Left renal pelvis (tissue), 4 donors: ENCODE measurements around the gene AP1S2. TPM values are rescaled to one million over a fixed set of nuclear protein-coding genes. Genes with fewer than 3 reads are reported as not detected.
"Not testable (repeated sequence)": the region's sequence is repeated elsewhere in the genome, so short reads cannot be mapped to it uniquely, and the experiment has no call there.

Source experiments
- DNase-seq, 4 donors: peaks; one replicate each; pipeline ENCODE4 v3.0.0-alpha.2; 2013; ENCODE audit warnings: low read depth in 4 of 4, low spot score in 3 of 4
- polyA plus RNA-seq, 4 donors: library from polyadenylated mRNA; unstranded; fragments of 120-200 nt; gene quantifications; one replicate each; pipeline ENCODE4 v1.2.1, GENCODE V29; 2013; ENCODE audit not compliant: insufficient read length in 4 of 4

The AP1S2 gene
- polyA plus RNA-seq, 4 donors, result 38.3 to 72.8 (median 51.4) TPM

DNA sequence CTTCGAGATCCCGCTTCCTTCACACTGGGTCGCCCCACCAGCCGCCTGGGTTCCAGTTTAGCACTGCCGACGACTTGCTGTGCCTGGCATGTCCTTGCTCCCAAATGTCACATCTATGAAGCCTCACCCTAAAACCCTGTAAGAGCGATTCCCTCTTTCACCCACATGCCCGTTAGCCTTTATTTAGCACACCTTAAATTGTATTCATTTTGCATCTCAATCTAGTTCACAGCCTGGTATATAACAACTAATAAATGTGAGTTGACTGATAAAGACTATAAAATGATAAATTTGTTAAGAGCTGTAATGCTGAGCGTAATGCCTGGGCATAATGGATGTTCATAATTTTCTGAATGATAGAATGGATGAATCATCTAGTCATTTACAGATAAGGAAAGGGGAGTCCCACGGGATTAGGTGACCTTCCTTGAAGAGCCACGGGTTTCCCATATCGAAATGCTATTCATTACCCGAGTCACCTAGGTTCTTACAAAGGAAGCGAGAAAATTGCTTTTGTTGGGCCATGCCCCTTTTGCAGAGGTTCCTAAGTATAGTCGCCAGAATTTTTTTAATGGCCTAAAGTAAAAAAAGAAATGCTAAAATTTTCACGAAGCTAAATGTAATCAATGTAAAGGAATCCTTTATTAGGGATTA, 1.1 kb upstream of the AP1S2 start:
- no peak for DNase-seq

DNA sequence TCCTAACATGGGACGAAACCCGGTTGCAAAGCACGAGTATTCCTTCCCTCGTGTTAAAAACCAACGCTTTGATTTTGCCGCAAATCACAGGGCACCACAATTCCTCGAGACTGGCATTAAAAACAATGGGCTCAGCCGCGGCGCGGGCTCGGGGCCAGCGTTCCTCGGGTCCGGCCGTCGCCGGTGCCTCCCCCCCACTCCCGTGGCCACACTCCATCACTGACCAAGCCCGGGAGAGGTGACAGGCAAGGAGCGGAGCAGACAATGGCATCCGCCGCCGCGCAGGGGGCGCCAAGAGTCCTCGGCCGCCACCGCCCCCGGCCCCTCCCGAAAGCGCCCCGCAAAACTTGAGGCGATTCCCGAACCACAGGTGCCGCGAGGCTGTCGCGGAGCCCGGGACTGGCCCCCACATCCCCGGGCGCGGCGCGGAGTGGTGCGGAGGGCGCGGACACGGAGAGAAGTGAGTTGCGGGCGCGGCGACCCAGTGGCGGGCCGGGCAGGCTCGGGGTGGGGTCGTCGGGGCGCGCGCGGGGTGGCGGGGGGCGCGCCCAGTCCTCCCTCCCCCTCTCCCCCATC, 445 bp downstream of the AP1S2 start:
- no peak for DNase-seq

DNA sequence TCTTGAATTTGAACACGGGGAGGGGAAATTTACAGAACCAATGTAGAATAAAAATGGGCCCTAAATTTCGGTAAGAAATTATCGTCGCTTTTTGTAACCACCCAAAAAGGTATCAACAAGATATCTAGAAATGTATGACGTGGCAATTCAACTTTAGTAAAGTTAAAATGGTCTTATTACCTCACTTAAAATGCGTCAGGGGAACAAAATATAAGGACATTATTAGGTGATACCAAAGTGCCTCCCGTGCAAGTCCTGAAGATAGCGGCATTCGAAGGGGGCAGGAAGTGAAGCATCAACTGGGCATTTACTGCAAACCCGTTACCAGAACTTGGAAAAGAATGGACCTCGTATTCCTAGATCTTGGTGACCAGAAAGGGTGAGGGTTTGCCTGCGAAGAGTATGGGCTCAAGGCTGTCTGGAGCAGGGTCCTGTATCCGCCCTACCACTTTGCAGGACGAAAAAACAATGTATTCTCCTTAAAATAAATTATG, 980 bp downstream of the AP1S2 start:
- no peak for DNase-seq

DNA sequence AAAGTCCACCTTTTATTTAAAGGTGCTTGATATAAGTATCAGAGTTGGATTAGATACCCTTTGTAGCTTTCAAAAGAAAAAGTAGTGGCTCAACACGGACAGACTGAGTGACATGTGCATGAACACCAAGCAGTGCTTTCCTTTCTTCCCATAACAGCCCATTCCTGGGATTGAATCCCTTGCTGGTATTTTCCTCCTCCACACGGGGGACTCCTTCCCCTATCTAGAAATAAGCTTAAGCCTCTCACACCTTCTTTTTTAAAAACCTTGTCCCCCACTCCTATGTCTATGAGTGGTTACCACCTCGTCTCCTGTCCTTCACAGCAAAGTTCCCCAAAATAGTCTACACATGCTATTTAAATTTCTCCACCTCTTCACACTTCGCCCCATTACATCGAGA, 5.1 kb downstream of the AP1S2 start:
- no peak for DNase-seq

DNA sequence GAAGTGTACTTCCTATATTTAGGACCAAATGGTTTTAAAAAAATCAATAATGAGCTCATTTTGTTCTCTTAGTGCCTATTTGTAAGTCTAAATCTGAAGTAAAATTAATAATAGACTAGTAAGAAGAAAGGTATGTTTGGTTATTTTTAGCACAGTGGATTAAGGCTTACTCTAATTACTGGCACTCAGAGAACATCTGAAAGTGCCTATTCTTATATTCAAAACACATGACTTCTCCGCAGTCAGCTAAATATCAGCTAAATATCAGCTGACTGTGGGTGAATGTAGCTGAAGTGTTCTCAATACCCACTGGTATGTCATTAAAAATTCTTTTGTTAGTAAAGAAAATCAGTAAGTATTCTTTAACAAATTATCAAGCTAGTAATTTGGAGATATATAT, 6.0 kb downstream of the AP1S2 start:
- DNase-seq, result no peak

DNA sequence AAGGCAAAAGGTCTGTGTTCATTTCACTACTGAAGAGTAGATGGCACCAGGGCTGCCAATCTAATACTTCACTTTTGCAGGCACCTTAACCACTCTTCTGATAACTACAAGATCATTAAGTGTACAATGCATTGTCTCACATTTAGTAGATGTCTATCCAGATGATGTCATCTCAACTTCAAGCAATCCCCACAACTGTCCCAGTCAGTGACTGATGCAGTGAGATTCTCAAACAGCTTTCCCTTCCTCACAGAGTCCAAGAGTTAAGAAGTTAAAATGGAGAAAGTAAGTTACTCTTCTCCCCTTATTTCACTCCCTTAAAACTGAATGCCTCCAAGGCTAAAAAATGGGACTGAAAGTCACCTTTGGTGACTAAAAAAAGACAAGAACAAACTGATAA, 10.7 kb downstream of the AP1S2 start:
- DNase-seq, result no peak

DNA sequence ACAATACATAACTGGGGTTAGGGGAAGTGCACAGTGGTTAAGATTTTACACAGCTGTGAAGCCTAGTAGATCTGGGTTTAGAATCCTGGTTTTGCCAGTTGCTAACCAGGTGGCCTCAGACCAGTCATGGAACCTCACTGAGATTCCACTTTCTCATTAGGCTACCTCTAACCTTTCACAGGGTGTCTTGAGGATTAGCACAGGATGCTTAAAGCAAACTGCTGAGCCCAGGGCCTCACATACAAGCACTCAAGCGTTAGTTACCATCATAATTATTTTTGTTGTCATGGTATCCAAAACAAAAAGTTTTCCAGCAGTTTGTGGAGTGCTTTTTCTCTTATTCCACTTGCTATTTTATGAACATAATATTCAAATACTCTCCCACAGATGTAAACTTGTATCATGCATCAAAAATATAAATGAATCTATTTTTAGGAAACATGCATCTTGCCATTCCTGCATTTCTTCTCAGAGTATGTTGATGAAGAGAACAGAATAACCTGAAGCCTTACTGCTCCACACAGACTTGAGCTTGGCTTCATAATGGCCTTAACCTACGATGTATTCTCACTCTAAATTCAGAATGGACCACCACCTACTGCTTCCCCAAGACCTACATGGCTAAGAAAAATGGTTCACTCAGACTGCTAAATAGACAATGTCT, 12.6 kb downstream of the AP1S2 start:
- DNase-seq, result no peak

DNA sequence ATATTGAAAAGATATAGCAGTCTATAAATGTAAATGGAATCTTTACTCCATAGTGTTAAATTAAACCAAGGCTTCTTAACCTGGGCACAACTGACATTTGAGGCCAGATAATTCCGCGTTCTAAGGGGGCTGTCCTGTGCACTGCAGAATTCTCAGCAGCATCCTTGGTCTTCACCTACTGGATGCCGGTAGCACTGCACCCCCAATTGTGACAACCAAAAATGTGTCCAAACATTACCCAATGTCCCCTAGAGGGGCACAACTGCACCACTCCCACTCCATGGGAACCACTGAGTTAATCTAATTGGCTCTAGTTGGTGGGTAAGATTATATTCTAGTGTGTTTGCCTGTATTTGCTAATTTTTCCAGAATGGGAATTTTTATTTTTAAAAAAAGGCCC, 16.6 kb downstream of the AP1S2 start:
- DNase-seq, result no peak

DNA sequence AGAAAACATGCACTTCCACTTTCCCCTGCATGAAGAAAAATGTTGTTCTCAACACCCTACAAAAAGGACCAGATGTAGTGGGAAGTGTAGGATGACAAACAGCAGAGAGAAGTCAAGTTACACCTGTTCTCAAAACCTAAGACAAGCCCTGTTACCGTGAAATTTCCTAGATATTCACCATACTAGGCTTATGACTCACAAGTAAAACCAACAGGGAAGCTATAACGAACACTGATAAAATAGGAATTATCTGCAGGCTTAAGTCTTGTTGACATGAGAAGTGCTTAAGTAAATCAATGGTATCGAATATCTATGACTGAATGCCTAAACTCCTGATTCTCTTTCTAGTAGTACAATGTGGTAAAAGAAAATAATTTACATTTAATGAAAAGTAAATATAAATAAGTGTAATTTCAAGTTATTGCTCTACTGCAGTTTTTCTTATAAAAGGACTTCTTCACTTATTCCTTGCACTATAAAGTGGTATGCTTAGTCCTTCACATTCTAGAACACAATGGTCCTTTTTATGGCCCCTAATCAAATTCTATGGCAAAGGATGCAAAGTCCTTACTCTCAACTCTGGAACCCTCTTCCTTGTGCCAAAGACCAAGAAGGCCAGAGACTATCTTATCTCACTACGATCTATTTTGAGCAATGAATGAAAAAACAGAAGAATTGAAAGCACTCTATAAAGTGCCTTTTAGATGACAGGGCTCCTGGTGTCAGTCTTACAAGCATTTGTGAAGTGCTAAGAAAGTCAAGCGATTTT, 19.6 kb downstream of the AP1S2 start:
- DNase-seq, result no peak

DNA sequence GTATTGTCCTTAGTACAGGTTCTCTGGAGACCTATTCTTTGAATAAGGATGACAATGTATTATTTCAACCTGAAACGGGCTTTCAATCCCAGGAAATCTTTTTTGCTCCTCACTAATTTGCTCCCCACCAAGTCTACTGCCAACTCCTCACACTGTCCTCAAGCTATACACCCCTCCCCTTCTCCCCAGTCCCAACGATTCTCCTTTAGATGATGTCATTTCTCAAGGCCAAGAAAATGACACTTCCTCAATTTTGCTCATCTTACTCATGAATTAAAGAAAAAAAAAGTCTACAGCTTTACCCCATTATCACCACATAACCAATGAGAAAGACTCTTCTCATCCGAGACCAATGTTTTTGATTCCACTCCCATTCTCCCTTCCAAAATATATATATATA, 20.6 kb downstream of the AP1S2 start:
- no peak for DNase-seq

DNA sequence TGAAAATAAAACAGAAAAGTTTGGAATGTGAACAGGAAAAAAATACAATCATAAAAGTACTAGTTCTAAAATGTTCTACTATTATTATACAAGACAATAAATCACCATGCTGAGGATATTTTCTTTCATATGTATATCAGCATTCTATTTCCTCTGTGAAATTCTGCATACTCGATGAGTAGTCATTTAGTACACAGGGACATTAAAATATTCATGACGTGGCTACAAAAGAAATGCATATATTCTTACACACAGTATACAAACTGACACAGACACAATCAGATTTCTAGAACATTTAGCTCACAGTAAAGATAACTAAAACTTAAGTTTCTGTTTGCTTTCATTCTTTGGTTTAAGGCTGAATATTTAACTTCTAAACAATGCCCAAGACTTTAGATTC, 23.3 kb downstream of the AP1S2 start:
- not testable (repeated sequence) for DNase-seq

DNA sequence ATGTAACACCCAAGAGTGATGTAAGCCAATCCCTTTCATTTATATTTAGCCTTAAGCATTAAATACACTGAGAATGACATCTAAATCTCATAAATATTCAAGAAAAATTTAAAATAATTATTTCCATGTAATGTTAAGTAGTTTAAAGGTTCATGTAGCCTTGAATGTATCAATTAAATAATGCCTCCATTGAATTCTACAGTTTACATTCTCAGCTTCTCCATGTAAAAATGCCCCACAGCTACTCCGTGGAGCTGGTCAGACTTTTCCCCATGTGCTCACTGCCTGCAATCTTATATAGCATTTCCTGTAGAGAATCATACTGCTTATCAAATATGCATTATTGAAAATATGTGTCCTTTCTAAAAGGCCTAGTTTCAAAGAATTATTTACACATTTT, 25.4 kb downstream of the AP1S2 start:
- no peak for DNase-seq

DNA sequence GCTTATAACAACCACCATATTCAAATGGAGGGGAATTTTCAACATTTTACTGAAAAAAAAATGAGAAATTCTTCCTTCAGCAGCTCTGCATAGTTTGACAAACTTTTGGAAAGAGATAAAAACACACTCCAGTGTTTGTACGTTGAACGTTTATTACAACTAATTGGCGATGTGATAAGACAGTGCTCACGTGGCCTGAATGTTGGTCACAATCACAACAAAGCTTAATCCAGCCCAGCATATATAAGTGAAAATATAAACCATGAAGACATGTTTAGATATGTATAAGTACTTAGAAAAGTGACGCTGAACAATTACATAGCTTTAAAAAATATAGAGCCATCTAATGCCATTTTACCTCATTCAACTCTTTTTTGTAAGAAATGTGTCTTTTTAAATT, 28.7 kb downstream of the AP1S2 start:
- DNase-seq, result no peak

DNA sequence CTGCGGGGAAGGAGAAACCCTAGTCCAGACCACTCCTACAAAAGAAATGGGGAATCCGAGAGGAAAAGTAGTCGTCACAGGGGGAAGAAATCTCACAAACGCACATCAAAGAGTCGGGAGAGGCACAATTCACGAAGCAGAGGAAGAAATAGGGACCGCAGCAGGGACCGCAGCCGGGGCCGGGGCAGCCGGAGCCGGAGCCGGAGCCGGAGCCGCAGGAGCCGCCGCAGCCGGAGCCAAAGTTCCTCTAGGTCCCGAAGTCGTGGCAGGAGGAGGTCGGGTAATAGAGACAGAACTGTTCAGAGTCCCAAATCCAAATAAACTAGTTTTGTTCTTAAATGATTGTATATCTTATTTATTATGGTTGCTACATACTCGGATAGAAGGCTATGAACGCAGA, 31.7 kb downstream of the AP1S2 start:
- no peak for DNase-seq

DNA sequence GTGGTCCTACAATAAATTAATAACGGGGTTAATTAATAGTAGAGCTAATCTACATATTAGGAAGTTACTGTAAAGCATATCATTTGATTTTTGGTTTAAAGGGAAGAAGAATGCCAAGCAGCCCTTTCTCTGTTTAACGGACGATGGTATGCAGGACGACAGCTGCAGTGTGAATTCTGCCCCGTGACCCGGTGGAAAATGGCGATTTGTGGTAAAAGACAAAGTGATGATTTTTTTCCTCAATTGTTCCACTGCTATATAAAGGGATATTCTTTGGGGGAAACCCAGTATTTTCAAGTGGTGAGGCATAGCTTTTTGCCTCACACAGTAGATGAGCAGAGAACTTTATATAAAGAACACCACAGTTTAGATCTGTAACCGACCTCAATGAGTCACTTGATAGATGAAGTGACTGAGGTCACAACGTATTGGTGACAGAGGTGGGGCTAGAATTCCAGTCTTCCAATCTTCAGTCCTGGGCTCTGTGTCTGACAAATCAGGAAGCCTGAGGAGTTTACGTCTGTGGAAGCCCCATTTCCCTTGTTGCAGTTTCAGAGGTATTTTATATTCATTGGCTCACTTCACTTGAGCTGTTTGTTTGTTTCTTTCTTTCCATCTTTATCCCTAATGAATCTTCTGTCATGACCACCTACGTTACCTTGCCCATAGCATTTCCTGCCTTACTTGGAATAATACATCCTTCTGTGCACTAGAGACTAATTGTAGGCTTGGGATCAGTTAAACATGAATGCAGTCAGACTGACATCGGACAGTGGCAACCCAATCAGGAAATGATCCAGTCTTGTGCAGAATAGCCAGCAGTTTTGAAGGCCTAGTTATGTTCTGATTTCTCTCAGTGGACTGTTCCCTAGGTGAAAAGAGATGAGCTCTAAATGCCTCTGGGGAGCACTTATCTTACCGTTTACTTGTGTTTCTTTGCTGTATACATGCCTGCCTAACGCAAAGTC, 34.2 kb downstream of the AP1S2 start:
- DNase-seq, result no peak

DNA sequence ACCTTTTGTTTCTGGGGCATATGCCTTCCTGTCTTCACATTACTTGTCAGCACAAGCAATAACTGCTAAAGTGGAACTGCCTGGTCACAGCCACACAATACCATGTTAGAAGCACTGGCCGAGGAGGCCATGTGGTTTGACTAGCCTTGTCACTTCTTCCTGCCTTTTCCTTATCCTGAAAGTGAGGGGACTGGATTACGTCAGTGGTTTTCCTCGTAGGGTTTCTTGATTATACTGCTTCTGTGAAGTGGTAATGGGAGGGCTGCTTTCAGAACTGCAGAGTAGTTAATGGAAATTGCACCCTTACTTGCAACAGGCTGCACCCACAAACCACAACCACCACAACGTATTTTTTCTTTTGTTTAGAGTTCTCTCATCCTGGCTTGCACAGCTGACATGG, 37.7 kb downstream of the AP1S2 start:
- DNase-seq, result no peak

DNA sequence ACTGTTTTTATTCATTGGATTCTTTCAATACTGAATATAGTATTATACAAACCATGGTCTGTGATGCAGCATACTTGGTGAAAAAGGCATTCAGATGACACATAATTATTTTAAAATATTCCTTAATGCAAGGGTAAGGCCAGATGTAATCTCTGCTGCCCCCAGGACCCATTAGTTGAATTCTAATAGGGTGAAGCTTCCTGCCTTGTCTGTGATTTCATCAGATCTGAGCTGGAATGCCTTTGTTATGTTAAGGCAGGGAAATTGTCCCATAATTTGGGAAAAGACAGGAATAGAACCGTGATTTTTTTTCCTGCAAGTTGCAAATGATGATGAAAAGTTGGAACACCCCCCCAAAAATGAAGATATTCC, 38.2 kb downstream of the AP1S2 start:
- DNase-seq, result no peak

DNA sequence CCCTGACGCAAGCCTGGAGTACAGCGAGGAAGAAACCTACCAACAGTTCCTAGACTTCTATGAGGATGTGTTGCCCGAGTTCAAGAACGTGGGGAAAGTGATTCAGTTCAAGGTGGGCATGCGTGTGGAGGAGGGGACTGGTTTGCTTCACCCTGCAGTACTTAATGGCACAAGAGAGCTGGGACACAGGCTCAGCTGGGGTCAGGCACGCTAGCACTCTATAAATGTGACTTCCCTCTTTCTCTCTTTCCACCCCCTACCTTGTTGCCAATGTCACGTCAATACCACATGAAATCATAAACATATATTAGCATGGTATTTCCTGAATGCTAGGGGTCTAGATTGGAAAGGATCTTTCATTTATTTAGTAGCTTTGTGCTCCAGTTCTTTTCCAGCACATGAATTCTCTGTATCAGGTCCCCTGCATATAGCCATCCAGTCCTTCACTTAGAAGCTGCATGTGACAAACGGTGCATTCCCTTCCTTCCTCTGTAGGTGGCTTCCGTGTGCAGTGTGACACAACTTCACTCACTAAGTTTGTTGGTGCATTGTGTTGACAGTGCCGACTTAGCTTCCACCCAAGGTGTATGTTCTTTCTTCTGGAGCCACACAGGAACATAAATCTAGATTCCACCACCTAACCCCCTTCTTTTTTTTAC, 38.7 kb downstream of the AP1S2 start:
- DNase-seq, result no peak

DNA sequence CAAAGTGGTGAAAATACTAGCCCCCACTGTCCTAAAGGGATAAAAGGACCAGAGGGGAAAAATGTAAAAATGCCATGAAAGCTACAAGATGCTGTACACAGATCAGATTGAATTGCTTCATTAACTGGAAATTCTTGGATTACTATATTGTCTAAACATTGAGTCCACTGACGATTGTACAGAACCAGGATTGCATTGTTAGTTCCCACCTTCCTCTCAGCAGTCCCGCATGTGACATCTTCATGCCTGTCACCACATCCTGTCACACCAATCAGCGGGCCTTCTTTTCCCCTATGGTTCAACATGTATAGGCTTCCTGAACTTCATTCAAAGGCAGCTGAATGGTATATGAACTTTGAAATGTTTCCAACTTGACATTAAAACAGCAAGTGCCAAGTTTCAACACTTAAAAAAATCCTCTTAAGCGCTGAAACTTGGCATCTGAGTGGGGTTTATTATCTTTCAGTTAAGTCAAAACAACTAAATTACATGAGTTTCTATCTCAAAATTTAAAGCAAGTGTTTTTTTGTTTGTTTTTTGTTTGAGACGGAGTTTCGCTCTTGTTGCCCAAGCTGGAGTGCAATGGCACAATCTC, 39.7 kb downstream of the AP1S2 start:
- no peak for DNase-seq
